ENCODE results near the gene PLEKHJ1. TPM values are rescaled to one million over a fixed set of nuclear protein-coding genes. Genes with fewer than 3 reads are reported as not detected.

PLEKHJ1 gene
- total and polyA plus RNA-seq, 2 of the 8 experiments (the other 6 are each of a cell fraction or from before 2014, with no cell fraction given), result 135 to 187 TPM

- Histone ChIP-seq H3K79me1 (ENCODE audit: low read depth, low read length) (no peaks in the 10 kb centered on the region), H3K4me2 (ENCODE audit: insufficient read depth in 1 of 2, low read depth in 2 of 2, low read length in 2 of 2) (no peak overlapping the region), H3K4me1 (replicated peaks in 1 of 4; ENCODE audit: control insufficient read depth in 3 of 4, insufficient read depth in 4 of 4, low read length in 3 of 4) (no peaks in the 10 kb centered on the region), H2AFZ (ENCODE audit: low read length) (no peak overlapping the region), H4K91ac (replicated peaks; ENCODE audit: insufficient read length, low read length) (no peak overlapping the region), H3K4ac (replicated peaks; ENCODE audit: insufficient read length, low read depth, low read length) (no peak overlapping the region), H2BK12ac (ENCODE audit: low read depth, low read length) (no peak overlapping the region), H2AK5ac (ENCODE audit: low read depth, low read length) (no peak overlapping the region), H3K23ac (ENCODE audit: insufficient read length) (no peak overlapping the region), H3K36me3 (ENCODE audit: control insufficient read depth in 2 of 4, insufficient read depth in 4 of 4, low read length in 3 of 4) (peaks cover 4 to 50% (median 15%) of the 10 kb centered on the region in 4 experiments), H2BK120ac (replicated peaks; ENCODE audit: low read depth, low read length) (no peak overlapping the region), H2BK15ac (ENCODE audit: low read length) (no peak overlapping the region), H3K23me2 (ENCODE audit: low read depth, low read length) (no peaks in the 10 kb centered on the region), H2BK20ac (ENCODE audit: low read length) (no peak overlapping the region), H3K14ac (ENCODE audit: insufficient read length) (no peak overlapping the region), H4K20me1 (replicated peaks in 1 of 2; ENCODE audit: control insufficient read depth in 1 of 2, insufficient read depth in 2 of 2, low read length in 2 of 2) (peaks cover 0 to 12% of the 10 kb centered on the region in 2 experiments), H3K9me3 (ENCODE audit: insufficient read depth in 2 of 2, low read depth in 1 of 2, low read length in 1 of 2) (no peaks in the 10 kb centered on the region), H3K79me2 (ENCODE audit: control insufficient read depth in 1 of 2, insufficient read depth in 2 of 2, low read length in 2 of 2) (no peaks in the 10 kb centered on the region), H3K27me3 (replicated peaks in 1 of 4; ENCODE audit: control insufficient read depth in 3 of 4, extremely low read depth in 1 of 4, insufficient read depth in 3 of 4, low read length in 3 of 4) (no peaks in the 10 kb centered on the region), H2BK5ac (ENCODE audit: low read depth, low read length) (no peak overlapping the region), H3K4me3 (ENCODE audit: extremely low read depth in 1 of 4, insufficient read depth in 2 of 4, low read depth in 3 of 4, low read length in 4 of 4) (no peak overlapping the region), H4K8ac (ENCODE audit: extremely low read depth, insufficient read depth, low read length) (no peak overlapping the region), H3K18ac (ENCODE audit: extremely low read depth, low read length) (no peak overlapping the region), H3K9ac (replicated peaks in 1 of 4; ENCODE audit: extremely low read depth in 1 of 4, low read depth in 3 of 4, low read length in 3 of 4) (no peak overlapping the region), H3K56ac (replicated peaks; ENCODE audit: insufficient read length, low read depth, low read length) (no peak overlapping the region), H3K27ac (ENCODE audit: low read depth, low read length) (no peak overlapping the region), H4K5ac (ENCODE audit: insufficient read length, low read depth, low read length) (no peak overlapping the region)
- WGBS, 2 experiments (ENCODE audit: extremely low coverage in 1 of 2, insufficient coverage in 1 of 2, insufficient read length in 1 of 2, insufficient replicate concordance in 2 of 2, low coverage in 1 of 2, low lambda C conversion rate in 2 of 2, missing lambda C conversion rate in 1 of 2), result 93% methylated on average over 14 of the region's 14 CpGs; no CpG with 5 or more reads in 1 of the 2 experiments
- ChIA-PET CTCF (ENCODE audit: partially characterized antibody) (interaction anchor here (1.0 kb wide), 2 partner anchors 9 to 30 kb away, joined by 3 to 4 read pairs; no protein-coding TSS in a partner anchor), POLR2A (ENCODE audit: partially characterized antibody) (interaction anchor here (0.9 to 5.6 kb wide), 2 partner anchors 7 to 15 kb away, joined by 3 to 34 read pairs; no protein-coding TSS in a partner anchor)
- no peak for DNase-seq (ENCODE audit: low read depth in 1 of 2, low spot score in 2 of 2)
- FAIRE-seq, result no peak
- TF ChIP-seq SUZ12 (IDR thresholded peaks at IDR 0.05; ENCODE audit: low read length) (no peak), JUN (IDR thresholded peaks at IDR 0.05; ENCODE audit: low read depth, low read length) (no peak), CTCF (IDR thresholded peaks at IDR 0.05; ENCODE audit: control extremely low read depth in 1 of 3, insufficient read depth in 1 of 3, low read depth in 1 of 3, low read length in 3 of 3) (no peak), GTF2F1 (IDR thresholded peaks at IDR 0.05; ENCODE audit: borderline replicate concordance, low read depth, low read length) (no peak), GABPA (IDR thresholded peaks at IDR 0.05; ENCODE audit: borderline replicate concordance, insufficient read depth, low read length) (no peak), TEAD4 (IDR thresholded peaks at IDR 0.05; ENCODE audit: low read depth, low read length) (no peak), CHD2 (IDR thresholded peaks at IDR 0.05; ENCODE audit: low read length) (no peak), MAFK (IDR thresholded peaks at IDR 0.05; ENCODE audit: low read depth, low read length) (no peak), EZH2 (IDR thresholded peaks at IDR 0.05; ENCODE audit: low read depth, low read length, severe bottlenecking) (no peak), HDAC6 (IDR thresholded peaks at IDR 0.05; ENCODE audit: low read depth, low read length) (no peak), SIX5 (IDR thresholded peaks at IDR 0.05; ENCODE audit: low read depth, low read length) (no peak), RXRA (IDR thresholded peaks at IDR 0.05; ENCODE audit: insufficient read depth, low read depth, low read length) (no peak)
These were observed 12.2 kb downstream of the PLEKHJ1 start for GRCh38 chr19:2223959-2224358.
